Measurements from ENCODE around the gene SERPINA9. TPM values are rescaled to one million over a fixed set of nuclear protein-coding genes. Genes with fewer than 3 reads are reported as not detected.

Gene SERPINA9
- total RNA-seq, 4 donors from 2014 or later = not detected

Other genes starting within 250 kb of the SERPINA9 start
- not detected for gene SERPINA10, start 182.9 kb downstream of the SERPINA9 start, total RNA-seq
- not detected for gene SERPINA6, start 152.9 kb downstream of the SERPINA9 start, total RNA-seq
- not detected for gene SERPINA2, start 109.5 kb downstream of the SERPINA9 start, total RNA-seq
- gene SERPINA1, start 87.6 kb downstream of the SERPINA9 start, total RNA-seq = 10 to 100 TPM in 1 of 4 donors, 1 to 10 TPM in 3; 2.1 to 10.4 (median 3.7) TPM
- not detected for gene SERPINA11, start 23.4 kb downstream of the SERPINA9 start, total RNA-seq
- not detected for gene SERPINA12, start 33.3 kb upstream of the SERPINA9 start, total RNA-seq
- not detected for gene SERPINA4, start 85.2 kb upstream of the SERPINA9 start, total RNA-seq
- 1 to 10 TPM; 2.0 to 5.5 (median 3.2) TPM for gene SERPINA5, start 105.2 kb upstream of the SERPINA9 start, total RNA-seq
- gene SERPINA3, start 136.2 kb upstream of the SERPINA9 start, total RNA-seq = 100 to 1,000 TPM in 2 of 4 donors, 10 to 100 TPM in 1, 1 to 10 TPM in 1; 4.9 to 159 (median 82.0) TPM